Adrenal gland (tissue), 12 donors: Measurements from ENCODE around the gene L3MBTL3. TPM values are rescaled to one million over a fixed set of nuclear protein-coding genes. Genes with fewer than 3 reads are reported as not detected.

Experiments used
- DNase-seq, 7 donors: peaks; one replicate each; pipeline ENCODE4 v3.0.0-alpha.2; 2019 to 2020
- H3K27ac ChIP-seq, 5 donors: fragments of 200-600 bp; sonication (generic) in 4 of 5; 1 replicate in 3 of 5; 2 replicates in 2 of 5; pipeline versions ENCODE4 v1.5.1 to v1.8.0; 2016 to 2020; ENCODE audit warnings: mild to moderate bottlenecking in 1 of 5
- H3K27me3 ChIP-seq: fragments of 200-600 bp; 2 replicates; pipeline ENCODE4 v1.8.0; 2021
- H3K36me3 ChIP-seq, 2 donors: fragments of 200-600 bp; replicated peaks in 1 of 2; 1 replicate in 1 of 2; 2 replicates in 1 of 2; pipeline versions ENCODE4 v1.5.1 to v1.8.0; 2018 to 2022
- H3K4me1 ChIP-seq, 2 donors: fragments of 200-600 bp; replicated peaks in 1 of 2; 1 replicate in 1 of 2; 2 replicates in 1 of 2; pipeline versions ENCODE4 v1.5.1 to v1.8.0; 2018 to 2021
- H3K4me3 ChIP-seq, 4 donors: fragments of 200-600 bp; sonication (generic) in 3 of 4; one replicate each; pipeline ENCODE4 v1.5.1; 2016 to 2018
- H3K9me3 ChIP-seq, 3 donors: fragments of 200-600 bp; sonication (generic) in 1 of 3; replicated peaks in 1 of 3; 1 replicate in 2 of 3; 2 replicates in 1 of 3; pipeline versions ENCODE4 v1.5.1 to v1.8.0; 2016 to 2021
- POLR2A ChIP-seq, 2 donors: fragments of 450-650 bp; IDR thresholded peaks; one replicate each; pipeline ENCODE4 v1.6.1; 2017; ENCODE audit warnings: antibody characterized with exemption in 2 of 2, mild to moderate bottlenecking in 2 of 2, moderate library complexity in 1 of 2
- WGBS, 4 donors: extraction: QIAGEN DNeasy Blood & Tissue Kit in 2 of 4; methylation state at CpG; one replicate each; pipeline versions ENCODE4 v1.1.5 to v1.1.7; 2013 to 2017; 5-methylcytosine and 5-hydroxymethylcytosine counted together
- intact Hi-C, 2 donors: fragments of 100-400 bp; cut with DNase I; formaldehyde crosslinking; loops; one replicate each; pipeline versions ENCODE4 v1.14.1 to v1.15.0; 2022 to 2023
- polyA plus RNA-seq, 3 donors: library from polyadenylated mRNA; stranded (reverse); fragments of 200-250 nt in 2 of 3; fragments of 350-450 nt in 1 of 3; fragmentation: Illumina TruSeq in 1 of 3; extraction: RNeasy Lipid Tissue Mini Kit (QIAGEN cat#74804) in 1 of 3; gene quantifications; one replicate each; pipeline ENCODE4 v1.2.3, GENCODE V29; 2013 to 2014
- total RNA-seq, 9 donors: library from RNA; depleted of rRNA in 4 of 9; stranded (reverse); fragments of >200 nt in 4 of 9; fragments of 120-200 nt in 1 of 9; fragmentation: NEBNext Ultra II Directional in 1 of 9; extraction: Animal tissue kit (Norgen Biotek cat#: 25700) in 1 of 9; gene quantifications; one replicate each; pipeline versions ENCODE4 v1.1.0 to v1.2.4, GENCODE V29; 2013 to 2023
- TF ChIP-seq, protein P1 (sequence below), 6 experiments: fragments of 450-650 bp in 4 of 6; fragments of 200-600 bp in 2 of 6; sonication (generic) in 1 of 6; IDR thresholded peaks; 1 replicate in 5 of 6; 2 replicates in 1 of 6; pipeline versions ENCODE4 v1.5.1 to v1.8.0; 2016 to 2021; ENCODE audit warnings: antibody characterized with exemption in 6 of 6, mild to moderate bottlenecking in 2 of 6, moderate library complexity in 1 of 6
- donor health status: healthy with polysubstance abuse.
- donor health status: Bipolar disorder and iron deficiency.
- donor health status: DM: yes; HTN: yes; CAD: no.
- donor health status: DM: no; HTN: no; CAD: no.
- donor health status: DM: no; HTN: no; CAD: no.
- donor health status: DM: yes; HTN: yes; CAD: no.

L3MBTL3 gene
- total and polyA plus RNA-seq, 12 donors = 7.2 to 32.5 (median 17.3) TPM

- Histone ChIP-seq H3K27ac (no peak overlapping the region), H3K9me3 (no peaks in the 10 kb centered on the region), H3K4me3 (no peak overlapping the region), H3K27me3 (no peaks in the 10 kb centered on the region), H3K4me1 (peaks cover 5 to 6% of the 10 kb centered on the region in 2 donors), H3K36me3 (peaks cover 0 to 38% of the 10 kb centered on the region in 2 donors)
- intact Hi-C loops = loop anchor here in 1 of 2 donors (10.0 kb wide), 1 partner anchor 790 kb away; no protein-coding TSS in a partner anchor
- WGBS, 4 donors = 38 to 85% (median 69%) methylated on average over 1 of the region's 1 CpG
- no peak for DNase-seq
- TF ChIP-seq, protein P1, sequence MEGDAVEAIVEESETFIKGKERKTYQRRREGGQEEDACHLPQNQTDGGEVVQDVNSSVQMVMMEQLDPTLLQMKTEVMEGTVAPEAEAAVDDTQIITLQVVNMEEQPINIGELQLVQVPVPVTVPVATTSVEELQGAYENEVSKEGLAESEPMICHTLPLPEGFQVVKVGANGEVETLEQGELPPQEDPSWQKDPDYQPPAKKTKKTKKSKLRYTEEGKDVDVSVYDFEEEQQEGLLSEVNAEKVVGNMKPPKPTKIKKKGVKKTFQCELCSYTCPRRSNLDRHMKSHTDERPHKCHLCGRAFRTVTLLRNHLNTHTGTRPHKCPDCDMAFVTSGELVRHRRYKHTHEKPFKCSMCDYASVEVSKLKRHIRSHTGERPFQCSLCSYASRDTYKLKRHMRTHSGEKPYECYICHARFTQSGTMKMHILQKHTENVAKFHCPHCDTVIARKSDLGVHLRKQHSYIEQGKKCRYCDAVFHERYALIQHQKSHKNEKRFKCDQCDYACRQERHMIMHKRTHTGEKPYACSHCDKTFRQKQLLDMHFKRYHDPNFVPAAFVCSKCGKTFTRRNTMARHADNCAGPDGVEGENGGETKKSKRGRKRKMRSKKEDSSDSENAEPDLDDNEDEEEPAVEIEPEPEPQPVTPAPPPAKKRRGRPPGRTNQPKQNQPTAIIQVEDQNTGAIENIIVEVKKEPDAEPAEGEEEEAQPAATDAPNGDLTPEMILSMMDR (IDR thresholded peaks at IDR 0.05) = no peak
- no peak for TF ChIP-seq POLR2A (IDR thresholded peaks at IDR 0.05)
Measured at GRCh38 chr6:130055271-130055670, 36.9 kb downstream of the L3MBTL3 start.

GRCh38 chr6:130057495-130057894, 39.1 kb downstream of the L3MBTL3 start:
- H3K36me3 ChIP-seq = peaks cover 0 to 32% of the 10 kb centered on the region in 2 donors
- intact Hi-C loops = loop anchor here in 1 of 2 donors (10.0 kb wide), 1 partner anchor 787 kb away; no protein-coding TSS in a partner anchor
- 92 to 97% (median 95%) methylated on average over 12 of the region's 12 CpGs for WGBS, 4 donors
- no peak for TF ChIP-seq POLR2A (IDR thresholded peaks at IDR 0.05)
- TF ChIP-seq, protein P1 (IDR thresholded peaks at IDR 0.05) = no peak
- H3K4me1 ChIP-seq = no peaks in the 10 kb centered on the region
- H3K27me3 ChIP-seq = no peaks in the 10 kb centered on the region
- no peak overlapping the region for H3K27ac ChIP-seq
- H3K9me3 ChIP-seq = no peaks in the 10 kb centered on the region
- no peak for DNase-seq
- H3K4me3 ChIP-seq = no peak overlapping the region

DNA sequence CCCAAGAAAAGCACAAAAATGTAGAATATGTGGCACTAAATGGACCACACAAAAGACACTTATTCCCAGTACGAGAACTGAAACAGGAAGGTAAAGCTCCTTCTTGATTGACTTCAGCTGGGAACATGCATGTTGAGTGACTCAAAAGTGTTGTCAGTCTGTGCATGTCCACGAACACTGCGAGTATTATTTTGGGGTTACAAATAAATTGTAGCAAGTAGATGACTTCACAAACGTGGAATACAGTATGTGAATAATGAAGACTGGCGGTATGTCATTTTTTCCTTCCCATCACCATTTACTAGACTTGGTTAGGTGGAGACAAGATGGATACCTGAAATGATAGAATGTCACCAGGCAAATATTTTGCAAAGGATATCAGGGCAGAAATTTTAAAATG, 45.4 kb downstream of the L3MBTL3 start:
- WGBS, 4 donors = 93 to 95% (median 94%) methylated on average over 5 of the region's 5 CpGs
- intact Hi-C loops = no loop called here
- Histone ChIP-seq H3K9me3 (no peaks in the 10 kb centered on the region), H3K36me3 (peaks cover 0 to 2% of the 10 kb centered on the region in 2 donors), H3K4me3 (no peak overlapping the region), H3K27me3 (no peaks in the 10 kb centered on the region), H3K27ac (no peak overlapping the region), H3K4me1 (no peaks in the 10 kb centered on the region)
- DNase-seq = no peak
- TF ChIP-seq, protein P1 (IDR thresholded peaks at IDR 0.05) = no peak
- TF ChIP-seq POLR2A (IDR thresholded peaks at IDR 0.05) = no peak

GRCh38 chr6:130065609-130066156, 47.3 kb downstream of the L3MBTL3 start:
- TF ChIP-seq, protein P1 (IDR thresholded peaks at IDR 0.05) = no peak
- TF ChIP-seq POLR2A (IDR thresholded peaks at IDR 0.05) = no peak
- no peak overlapping the region for H3K4me3 ChIP-seq
- no peak overlapping the region for H3K27ac ChIP-seq
- no peak for DNase-seq
- peaks cover 8 to 17% of the 10 kb centered on the region in 2 donors for H3K4me1 ChIP-seq
- no peaks in the 10 kb centered on the region for H3K36me3 ChIP-seq
- intact Hi-C loops = no loop called here
- 96 to 98% (median 96%) methylated on average over 5 of the region's 5 CpGs for WGBS, 4 donors
- no peaks in the 10 kb centered on the region for H3K27me3 ChIP-seq
- no peaks in the 10 kb centered on the region for H3K9me3 ChIP-seq
